GM23338 (cell line): ENCODE results near the gene MBNL1. TPM values are rescaled to one million over a fixed set of nuclear protein-coding genes. Genes with fewer than 3 reads are reported as not detected.
"Not testable (repeated sequence)": the region's sequence is repeated elsewhere in the genome, so short reads cannot be mapped to it uniquely, and the experiment has no call there.

Experiments
- ATAC-seq: fragments of 200-7000 bp; cut with Tn5 transposase; 3 replicates; pipeline ENCODE4 v1.9.1; 2020
- DNase-seq: peaks from one replicate; pipeline ENCODE4 v3.0.0-alpha.2; 2015; ENCODE audit warnings: low spot score
- H2AFZ ChIP-seq: fragments of 200-600 bp; sonication (generic); 2 replicates; pipeline ENCODE4 v1.8.0; 2016; ENCODE audit warnings: antibody characterized with exemption, mild to moderate bottlenecking, moderate library complexity
- H3F3A ChIP-seq: fragments of 200-600 bp; sonication (generic); replicated peaks from 2 replicates; pipeline ENCODE4 v1.8.0; 2017; ENCODE audit warnings: antibody characterized with exemption, mixed run types, low read depth
- H3K27ac ChIP-seq: fragments of 200-600 bp; sonication (generic); 2 replicates; pipeline ENCODE4 v1.6.1; 2016; ENCODE audit warnings: low read depth
- H3K27me3 ChIP-seq: fragments of 200-600 bp; sonication (generic); 2 replicates; pipeline ENCODE4 v1.8.0; 2016; ENCODE audit warnings: mild to moderate bottlenecking, mixed run types, moderate library complexity; ENCODE audit not compliant: insufficient read depth
- H3K36me3 ChIP-seq: fragments of 200-600 bp; sonication (generic); 2 replicates; pipeline ENCODE4 v1.8.0; 2016; ENCODE audit warnings: mild to moderate bottlenecking; ENCODE audit not compliant: insufficient read depth
- H3K4me1 ChIP-seq: fragments of 200-600 bp; sonication (generic); 2 replicates; pipeline ENCODE4 v1.8.0; 2016; ENCODE audit warnings: mild to moderate bottlenecking, moderate library complexity; ENCODE audit not compliant: insufficient read depth
- H3K4me2 ChIP-seq: fragments of 200-600 bp; sonication (generic); 2 replicates; pipeline ENCODE4 v1.7.1; 2017; ENCODE audit warnings: mixed run types
- H3K4me3 ChIP-seq: fragments of 200-600 bp; sonication (generic); 2 replicates; pipeline ENCODE4 v1.6.1; 2016; ENCODE audit warnings: mixed run types
- H3K79me2 ChIP-seq: fragments of 200-600 bp; sonication (generic); replicated peaks from 2 replicates; pipeline ENCODE4 v1.8.0; 2017; ENCODE audit warnings: mild to moderate bottlenecking; ENCODE audit not compliant: insufficient read depth
- H3K9me2 ChIP-seq: fragments of 200-600 bp; sonication (generic); 2 replicates; pipeline ENCODE4 v1.8.0; 2017; ENCODE audit not compliant: insufficient read depth
- H4K20me1 ChIP-seq: fragments of 200-600 bp; sonication (generic); replicated peaks from 2 replicates; pipeline ENCODE4 v1.8.0; 2017; ENCODE audit warnings: mild to moderate bottlenecking; ENCODE audit not compliant: insufficient read depth
- H3K27ac Mint-ChIP-seq: 2 replicates; pipeline ENCODE4 v1.8.0; 2020; ENCODE audit warnings: inconsistent platforms, mild to moderate bottlenecking, moderate library complexity, mixed read lengths
- H3K27me3 Mint-ChIP-seq: 3 replicates; pipeline ENCODE4 v1.8.0; 2022; ENCODE audit warnings: low read depth, mild to moderate bottlenecking, moderate library complexity, mixed read lengths, inconsistent platforms; ENCODE audit not compliant: insufficient read depth, poor library complexity
- H3K36me3 Mint-ChIP-seq: 3 replicates; pipeline ENCODE4 v1.8.0; 2021; ENCODE audit warnings: low read depth, mild to moderate bottlenecking, inconsistent platforms, moderate library complexity, mixed read lengths
- H3K4me1 Mint-ChIP-seq: 3 replicates; pipeline ENCODE4 v1.8.0; 2020; ENCODE audit warnings: mild to moderate bottlenecking, inconsistent platforms, mixed read lengths
- H3K4me3 Mint-ChIP-seq: 3 replicates; pipeline ENCODE4 v1.8.0; 2021; ENCODE audit warnings: moderate library complexity, mild to moderate bottlenecking, inconsistent platforms, mixed read lengths
- H3K9me3 Mint-ChIP-seq: 3 replicates; pipeline ENCODE4 v1.8.0; 2020; ENCODE audit warnings: moderate library complexity, mild to moderate bottlenecking, inconsistent platforms, mixed read lengths
- CTCF ChIP-seq, 2 experiments: fragments of 200-600 bp in 1 of 2; sonication (generic) in 1 of 2; conservative IDR thresholded peaks; 2 replicates each; pipeline versions ENCODE4 v1.5.1 to v1.6.1; 2016 to 2017; ENCODE audit warnings: antibody characterized with exemption in 2 of 2, low read depth in 2 of 2, mild to moderate bottlenecking in 2 of 2, moderate library complexity in 1 of 2
- ETS1 ChIP-seq: IDR thresholded peaks from 2 replicates; pipeline ENCODE4 v1.6.1; 2016; ENCODE audit warnings: antibody characterized with exemption
- EZH2 ChIP-seq: fragments of 200-600 bp; sonication (generic); IDR thresholded peaks from one replicate; pipeline ENCODE4 v1.8.0; 2017; ENCODE audit warnings: antibody characterized with exemption, mild to moderate bottlenecking, low read depth; ENCODE audit not compliant: unreplicated experiment
- JUNB ChIP-seq: IDR thresholded peaks from one replicate; pipeline ENCODE4 v1.6.1; 2016; ENCODE audit warnings: antibody characterized with exemption; ENCODE audit not compliant: unreplicated experiment
- NANOG ChIP-seq: IDR thresholded peaks from 2 replicates; pipeline ENCODE4 v1.6.1; 2016; ENCODE audit warnings: antibody characterized with exemption, borderline replicate concordance
- POLR2AphosphoS5 ChIP-seq: IDR thresholded peaks from 2 replicates; pipeline ENCODE4 v1.6.1; 2016; ENCODE audit warnings: antibody characterized with exemption, low read depth
- REST ChIP-seq: IDR thresholded peaks from one replicate; pipeline ENCODE4 v1.6.1; 2018; ENCODE audit warnings: antibody characterized with exemption; ENCODE audit not compliant: unreplicated experiment
- ZNF114 ChIP-seq: fragments of 250-450 bp; sonication (Bioruptor Pico); IDR thresholded peaks from 2 replicates; pipeline ENCODE4 v1.5.0; 2020; ENCODE audit warnings: mild to moderate bottlenecking, moderate library complexity
- ZNF331 ChIP-seq: fragments of 250-450 bp; sonication (Bioruptor Pico); IDR thresholded peaks from 2 replicates; pipeline ENCODE4 v1.5.0; 2020; ENCODE audit warnings: low read depth, mild to moderate bottlenecking, moderate library complexity
- ZNF462 ChIP-seq: fragments of 250-450 bp; sonication (Bioruptor Pico); IDR thresholded peaks from 2 replicates; pipeline ENCODE4 v1.5.0; 2020; ENCODE audit warnings: mild to moderate bottlenecking, moderate library complexity
- polyA plus RNA-seq: library from polyadenylated mRNA; unstranded; fragments of >200 nt; fragmentation: Nextera tagmentation; extraction: Ambion mirVana; gene quantifications from 2 replicates; pipeline ENCODE4 v1.2.1, GENCODE V29; 2016
- total RNA-seq: library from RNA; depleted of rRNA; stranded (reverse); fragments of >200 nt; shearing (Covaris generic); gene quantifications from 2 replicates; pipeline ENCODE4 v1.2.3, GENCODE V29; 2014

MBNL1 gene
- total and polyA plus RNA-seq, 2 experiments from 2014 or later = 9.4 to 23.2 TPM

GRCh38 chr3:152372633-152373032, 103.9 kb downstream of the MBNL1 start:
- Mint-ChIP-seq H3K4me1 (peaks cover 14% of the 10 kb centered on the region), H3K36me3 (peaks cover 22% of the 10 kb centered on the region), H3K9me3 (peaks cover 13% of the 10 kb centered on the region)
- not testable (repeated sequence) for H3K27me3 ChIP-seq, H3K4me3 Mint-ChIP-seq, H3K4me1 ChIP-seq, H3K27ac Mint-ChIP-seq, H2AFZ ChIP-seq, H3K36me3 ChIP-seq, ATAC-seq, DNase-seq, H4K20me1 ChIP-seq, H3F3A ChIP-seq, H3K27ac ChIP-seq, H3K27me3 Mint-ChIP-seq, H3K4me3 ChIP-seq, H3K9me2 ChIP-seq, H3K4me2 ChIP-seq
- peaks cover 81% of the 10 kb centered on the region for H3K79me2 ChIP-seq

- H4K20me1 ChIP-seq = no peaks in the 10 kb centered on the region; the same call in 1 of the 2 replicates
- H3K27me3 ChIP-seq = no peaks in the 10 kb centered on the region
- Mint-ChIP-seq H3K27ac (0 out of 2 replicates have a peak overlapping the region, but pooled peaks have one; percentile 36), H3K9me3 (peaks cover 12% of the 10 kb centered on the region), H3K4me3 (no peak overlapping the region), H3K36me3 (peaks cover 16% of the 10 kb centered on the region), H3K4me1 (peaks cover 14% of the 10 kb centered on the region), H3K27me3 (no peaks in the 10 kb centered on the region)
- H3K79me2 ChIP-seq = peaks cover 77% of the 10 kb centered on the region
- H3K27ac ChIP-seq = no peak overlapping the region
- H3K36me3 ChIP-seq = no peaks in the 10 kb centered on the region
- H3K4me3 ChIP-seq = no peak overlapping the region
- DNase-seq = no peak
- H3K9me2 ChIP-seq = no peaks in the 10 kb centered on the region
- no peak overlapping the region for H3K4me2 ChIP-seq
- H2AFZ ChIP-seq = no peak overlapping the region
- no peak for ATAC-seq
- no peaks in the 10 kb centered on the region for H3K4me1 ChIP-seq
- no peaks in the 10 kb centered on the region for H3F3A ChIP-seq
- TF ChIP-seq ZNF462 (no peak), NANOG (no peak), ETS1 (no peak), CTCF (conservative IDR thresholded peaks at IDR 0.05; ENCODE audit: low read depth in 2 of 2) (no peak), EZH2 (no peak), ZNF331 (CRISPR knock-in tag) (no peak), ZNF114 (CRISPR knock-in tag) (no peak), REST (no peak), POLR2AphosphoS5 (no peak), JUNB (no peak)
Observed at GRCh38 chr3:152373379-152373778, 104.7 kb downstream of the MBNL1 start.
